ENCODE results near the gene TEX12.

TEX12 gene

GRCh38 chr11:112163875-112164685 lies 3.1 kb upstream of the TEX12 start, which contains the start of gene IL18:
Gene IL18, minus strand, starts transcription at chr11:112164094. Its CDS starts 9,041 bp downstream, at chr11:112155053.
- FAIRE-seq (peak; percentile 62), DNase-seq (ENCODE audit: insufficient read length, low spot score) (no peak)
- TF ChIP-seq POU2F2 (IDR thresholded peaks at IDR 0.05; ENCODE audit: low read depth, low read length) (no peak), TAF1 (IDR thresholded peaks at IDR 0.05; ENCODE audit: low read depth, low read length) (no peak), POLR2A (IDR thresholded peaks at IDR 0.05; ENCODE audit: low read depth, low read length) (no peak), SPI1 (IDR thresholded peaks at IDR 0.05; ENCODE audit: low read depth, low read length) (no peak), PAX5 (IDR thresholded peaks at IDR 0.05; ENCODE audit: insufficient read depth, low read length, severe bottlenecking) (no peak), POLR2AphosphoS5 (IDR thresholded peaks at IDR 0.05; ENCODE audit: low read depth, low read length) (no peak)

DNA sequence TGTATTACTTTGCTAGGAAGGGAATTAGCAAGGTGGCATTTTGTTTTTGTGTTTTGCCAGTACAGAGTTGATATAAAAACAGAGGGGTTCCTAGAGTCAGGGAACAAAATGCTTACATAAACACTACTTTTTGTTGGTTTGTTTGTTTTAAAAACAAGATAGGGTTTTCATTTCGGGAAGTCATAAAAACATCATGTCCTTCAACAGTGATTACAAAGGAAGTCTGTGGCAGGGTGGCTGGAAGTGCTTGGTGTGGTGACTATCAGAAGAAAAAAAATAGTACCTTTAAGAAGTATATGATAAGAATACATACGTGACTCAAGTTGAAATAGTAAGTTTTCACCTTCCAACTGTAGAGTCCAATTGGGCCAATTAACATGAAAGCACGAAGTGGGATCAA lies 2.1 kb upstream of the TEX12 start:
- FAIRE-seq (no peak), DNase-seq (ENCODE audit: insufficient read length, low spot score) (no peak)
- TF ChIP-seq PAX5 (IDR thresholded peaks at IDR 0.05; ENCODE audit: insufficient read depth, low read length, severe bottlenecking) (no peak), POU2F2 (IDR thresholded peaks at IDR 0.05; ENCODE audit: low read depth, low read length) (no peak), POLR2A (IDR thresholded peaks at IDR 0.05; ENCODE audit: low read depth, low read length) (no peak), TAF1 (IDR thresholded peaks at IDR 0.05; ENCODE audit: low read depth, low read length) (no peak), POLR2AphosphoS5 (IDR thresholded peaks at IDR 0.05; ENCODE audit: low read depth, low read length) (no peak)

DNA sequence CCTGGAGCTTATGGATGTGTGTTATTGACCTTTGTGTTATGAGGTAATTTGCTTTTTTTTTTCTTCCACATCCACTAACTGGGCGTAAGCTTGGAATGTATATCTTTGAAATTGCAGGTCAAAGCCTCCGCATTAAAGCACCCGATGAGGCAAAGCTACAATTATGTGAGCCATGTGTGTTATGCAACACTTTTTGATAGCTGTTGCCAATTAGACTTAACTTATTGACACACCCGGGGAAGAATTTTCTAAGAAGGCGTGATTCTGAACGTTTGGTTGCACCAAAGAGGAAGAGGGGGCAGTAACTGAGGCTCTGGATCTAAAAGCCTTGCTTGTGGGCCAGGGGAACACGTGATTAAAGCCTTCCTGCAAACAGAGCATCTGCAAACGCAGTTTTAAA lies 610 bp upstream of the TEX12 start:
- FAIRE-seq (no peak), DNase-seq (ENCODE audit: insufficient read length, low spot score) (no peak)
- TF ChIP-seq SPI1 (IDR thresholded peaks at IDR 0.05; ENCODE audit: low read depth, low read length), result no peak
- no peak for TF ChIP-seq POLR2A (IDR thresholded peaks at IDR 0.05; ENCODE audit: low read depth, low read length)
- TF ChIP-seq POU2F2 (IDR thresholded peaks at IDR 0.05; ENCODE audit: low read depth, low read length), result no peak
- no peak for TF ChIP-seq POLR2AphosphoS5 (IDR thresholded peaks at IDR 0.05; ENCODE audit: low read depth, low read length)
- TF ChIP-seq TAF1 (IDR thresholded peaks at IDR 0.05; ENCODE audit: low read depth, low read length), result no peak
- no peak for TF ChIP-seq PAX5 (IDR thresholded peaks at IDR 0.05; ENCODE audit: insufficient read depth, low read length, severe bottlenecking)

DNA sequence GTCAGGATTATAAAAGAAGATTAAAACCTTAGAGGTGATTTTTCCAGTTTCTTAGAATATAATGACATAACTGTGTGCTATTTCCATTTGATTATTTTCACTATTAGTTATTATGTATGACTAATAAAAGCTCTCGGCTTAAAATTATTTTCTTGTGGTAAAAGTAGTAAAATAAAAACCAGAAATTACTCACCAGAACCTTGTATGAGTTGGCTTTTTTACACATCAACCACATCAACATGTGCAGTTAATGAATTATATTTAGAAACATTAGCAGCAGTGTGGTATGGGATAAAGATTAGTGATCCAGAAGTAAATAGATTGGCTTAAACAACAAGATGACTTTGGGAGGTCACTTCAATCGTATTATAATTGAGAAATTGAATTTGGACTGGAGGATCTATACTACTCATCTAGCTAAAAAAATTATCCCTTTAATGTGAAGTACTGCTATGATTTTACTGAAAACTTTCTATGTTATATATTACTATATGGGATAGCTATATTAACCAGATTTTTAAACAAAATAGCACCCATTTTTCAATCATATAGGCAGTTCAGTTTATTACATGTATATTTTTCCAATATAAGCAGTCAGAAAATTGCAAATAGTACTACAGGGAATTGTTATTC lies 5.3 kb downstream of the TEX12 start:
- DNase-seq (ENCODE audit: insufficient read length, low spot score) (no peak), FAIRE-seq (no peak)
- TF ChIP-seq PAX5 (IDR thresholded peaks at IDR 0.05; ENCODE audit: insufficient read depth, low read length, severe bottlenecking) (no peak), TAF1 (IDR thresholded peaks at IDR 0.05; ENCODE audit: low read depth, low read length) (no peak), POU2F2 (IDR thresholded peaks at IDR 0.05; ENCODE audit: low read depth, low read length) (no peak)

GRCh38 chr11:112173152-112173551 lies 6.0 kb downstream of the TEX12 start:
- DNase-seq (ENCODE audit: insufficient read length, low spot score) (no peak), FAIRE-seq (no peak)
- TF ChIP-seq PAX5 (IDR thresholded peaks at IDR 0.05; ENCODE audit: insufficient read depth, low read length, severe bottlenecking) (no peak), TAF1 (IDR thresholded peaks at IDR 0.05; ENCODE audit: low read depth, low read length) (no peak), POLR2A (IDR thresholded peaks at IDR 0.05; ENCODE audit: low read depth, low read length) (no peak), POU2F2 (IDR thresholded peaks at IDR 0.05; ENCODE audit: low read depth, low read length) (no peak)

- FAIRE-seq (peak; percentile 75), DNase-seq (ENCODE audit: insufficient read length, low spot score) (no peak)
- TF ChIP-seq SPI1 (IDR thresholded peaks at IDR 0.05; ENCODE audit: low read depth, low read length) (no peak), PAX5 (IDR thresholded peaks at IDR 0.05; ENCODE audit: insufficient read depth, low read length, severe bottlenecking) (no peak), POU2F2 (IDR thresholded peaks at IDR 0.05; ENCODE audit: low read depth, low read length) (no peak)
Measured at GRCh38 chr11:112174789-112175598, 7.8 kb downstream of the TEX12 start, which contains the start of gene BCO2. Gene BCO2, plus strand, starts transcription at chr11:112175512. Its CDS starts 90 bp downstream, at chr11:112175602.

- TF ChIP-seq TAF1 (IDR thresholded peaks at IDR 0.05; ENCODE audit: low read depth, low read length) (no peak), POLR2AphosphoS5 (IDR thresholded peaks at IDR 0.05; ENCODE audit: low read depth, low read length) (no peak), POU2F2 (IDR thresholded peaks at IDR 0.05; ENCODE audit: low read depth, low read length) (no peak), POLR2A (IDR thresholded peaks at IDR 0.05; ENCODE audit: low read depth, low read length) (no peak), PAX5 (IDR thresholded peaks at IDR 0.05; ENCODE audit: insufficient read depth, low read length, severe bottlenecking) (no peak), SPI1 (IDR thresholded peaks at IDR 0.05; ENCODE audit: low read depth, low read length) (no peak)
- FAIRE-seq, result no peak
- no peak for DNase-seq (ENCODE audit: insufficient read length, low spot score)
Measured at GRCh38 chr11:112175599-112175952, 8.4 kb downstream of the TEX12 start.

DNA sequence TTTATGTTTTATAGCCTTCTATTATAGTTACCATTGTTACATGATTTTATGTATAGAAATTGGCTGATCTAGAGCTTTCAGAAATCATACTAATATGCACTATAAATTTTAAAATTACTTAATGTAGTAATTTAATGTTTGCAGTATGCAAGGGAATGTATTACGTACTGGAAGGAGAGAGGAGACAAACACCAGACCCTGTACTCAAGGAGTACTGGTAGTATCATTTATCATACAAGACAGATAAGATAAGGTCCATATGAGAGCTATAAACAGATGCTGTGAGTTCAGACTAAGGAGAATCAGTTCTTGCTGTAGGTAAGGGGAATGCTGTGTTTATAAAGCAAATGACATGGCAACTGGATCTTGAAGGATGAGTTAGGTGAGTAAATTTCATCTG lies 8.9 kb downstream of the TEX12 start:
- FAIRE-seq (no peak), DNase-seq (ENCODE audit: insufficient read length, low spot score) (no peak)
- TF ChIP-seq SPI1 (IDR thresholded peaks at IDR 0.05; ENCODE audit: low read depth, low read length), result no peak
- TF ChIP-seq POLR2A (IDR thresholded peaks at IDR 0.05; ENCODE audit: low read depth, low read length), result no peak
- TF ChIP-seq PAX5 (IDR thresholded peaks at IDR 0.05; ENCODE audit: insufficient read depth, low read length, severe bottlenecking), result no peak
- TF ChIP-seq TAF1 (IDR thresholded peaks at IDR 0.05; ENCODE audit: low read depth, low read length), result no peak

- FAIRE-seq (no peak), DNase-seq (ENCODE audit: insufficient read length, low spot score) (no peak)
- TF ChIP-seq POLR2A (IDR thresholded peaks at IDR 0.05; ENCODE audit: low read depth, low read length) (no peak), TAF1 (IDR thresholded peaks at IDR 0.05; ENCODE audit: low read depth, low read length) (no peak), POLR2AphosphoS5 (IDR thresholded peaks at IDR 0.05; ENCODE audit: low read depth, low read length) (no peak), SPI1 (IDR thresholded peaks at IDR 0.05; ENCODE audit: low read depth, low read length) (no peak), POU2F2 (IDR thresholded peaks at IDR 0.05; ENCODE audit: low read depth, low read length) (no peak), PAX5 (IDR thresholded peaks at IDR 0.05; ENCODE audit: insufficient read depth, low read length, severe bottlenecking) (no peak)
Measured at GRCh38 chr11:112177589-112177988, 10.4 kb downstream of the TEX12 start.

Measured in GM12891 (cell line).